ENCODE data around the gene VPS18.

The VPS18 gene

DNA sequence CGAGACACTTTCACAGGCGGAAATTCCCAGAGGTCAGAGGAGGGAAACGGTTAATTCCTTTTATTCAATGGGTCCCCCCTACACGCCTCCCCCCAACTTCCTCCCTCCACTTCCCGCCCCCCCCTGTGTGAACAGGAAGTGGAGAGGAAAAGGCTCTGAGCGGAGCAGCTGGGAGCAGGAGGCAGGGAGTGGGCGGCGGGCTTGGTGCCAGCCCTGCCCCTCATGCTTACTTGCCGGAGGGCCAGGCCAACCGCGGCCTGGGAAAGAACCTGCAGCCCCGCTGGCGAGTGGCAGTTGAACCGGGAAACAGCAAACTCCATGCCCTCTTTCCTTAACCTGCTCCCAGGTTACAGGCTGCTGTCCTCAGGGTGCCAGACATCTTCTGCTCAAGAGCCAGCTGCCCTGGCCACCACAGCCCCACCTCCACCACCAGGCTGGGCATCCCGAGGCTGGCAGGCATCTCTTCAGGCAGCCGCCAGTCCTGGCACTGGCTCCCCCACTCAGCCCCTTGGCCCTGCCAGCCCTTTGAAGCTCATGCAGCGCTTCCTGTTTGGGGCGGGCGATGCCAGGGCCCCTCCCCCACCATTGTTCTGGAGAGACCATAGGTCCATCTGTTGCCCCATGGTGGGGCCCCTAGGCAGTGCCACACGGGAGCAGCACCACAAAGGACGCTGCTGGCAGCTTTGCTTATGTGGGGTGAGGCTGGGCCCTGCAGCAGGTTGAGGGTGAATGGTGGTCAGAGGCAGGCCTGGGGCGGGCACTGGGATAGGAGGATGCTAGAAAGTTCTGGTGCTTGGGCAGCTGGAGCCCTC, 12.9 kb downstream of the VPS18 start:
- TF ChIP-seq MYC (IDR thresholded peaks at IDR 0.05; ENCODE audit: low read depth, low read length) (no peak), POLR2A (IDR thresholded peaks at IDR 0.05; ENCODE audit: extremely low read depth, insufficient read length) (no peak), CTCF (IDR thresholded peaks at IDR 0.05; ENCODE audit: low read depth, low read length) (no peak)
- TF ChIP-seq, protein P1, sequence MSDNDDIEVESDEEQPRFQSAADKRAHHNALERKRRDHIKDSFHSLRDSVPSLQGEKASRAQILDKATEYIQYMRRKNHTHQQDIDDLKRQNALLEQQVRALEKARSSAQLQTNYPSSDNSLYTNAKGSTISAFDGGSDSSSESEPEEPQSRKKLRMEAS (IDR thresholded peaks at IDR 0.05; ENCODE audit: low read depth, low read length), result no peak
- no peak overlapping the region for H3K4me3 ChIP-seq (ENCODE audit: low read depth, low read length)

DNA sequence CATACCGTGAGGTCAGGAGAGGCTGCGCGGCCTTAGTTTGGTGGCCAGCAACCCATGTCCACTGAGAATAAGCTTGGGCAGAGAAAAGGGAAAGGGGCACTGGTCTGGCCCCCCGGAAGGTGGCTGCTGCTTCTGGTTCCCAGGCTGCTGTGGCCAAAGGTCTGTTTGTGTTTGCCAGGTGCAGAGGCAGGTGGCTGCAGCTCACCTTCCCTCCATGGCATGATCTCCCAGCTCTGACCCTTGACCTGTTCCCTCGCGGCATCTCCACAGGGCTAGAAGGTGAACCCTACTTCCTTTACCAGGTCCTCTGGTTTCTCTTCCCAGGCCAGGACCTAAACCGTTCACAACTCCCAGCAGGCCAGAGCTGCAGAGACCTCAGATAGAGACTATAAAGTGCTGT, 13.8 kb downstream of the VPS18 start:
- no peak overlapping the region for H3K4me3 ChIP-seq (ENCODE audit: low read depth, low read length)
- no peak for TF ChIP-seq POLR2A (IDR thresholded peaks at IDR 0.05; ENCODE audit: extremely low read depth, insufficient read length)
- no peak for TF ChIP-seq CTCF (IDR thresholded peaks at IDR 0.05; ENCODE audit: low read depth, low read length)
- TF ChIP-seq MYC (IDR thresholded peaks at IDR 0.05; ENCODE audit: low read depth, low read length), result no peak
- TF ChIP-seq, protein P1 (IDR thresholded peaks at IDR 0.05; ENCODE audit: low read depth, low read length), result no peak
- DNase-seq (ENCODE audit: low read depth), result no peak

More for the DNA sequence above, 12.9 kb downstream of the VPS18 start:
- no peak for DNase-seq (ENCODE audit: low read depth)

DNA sequence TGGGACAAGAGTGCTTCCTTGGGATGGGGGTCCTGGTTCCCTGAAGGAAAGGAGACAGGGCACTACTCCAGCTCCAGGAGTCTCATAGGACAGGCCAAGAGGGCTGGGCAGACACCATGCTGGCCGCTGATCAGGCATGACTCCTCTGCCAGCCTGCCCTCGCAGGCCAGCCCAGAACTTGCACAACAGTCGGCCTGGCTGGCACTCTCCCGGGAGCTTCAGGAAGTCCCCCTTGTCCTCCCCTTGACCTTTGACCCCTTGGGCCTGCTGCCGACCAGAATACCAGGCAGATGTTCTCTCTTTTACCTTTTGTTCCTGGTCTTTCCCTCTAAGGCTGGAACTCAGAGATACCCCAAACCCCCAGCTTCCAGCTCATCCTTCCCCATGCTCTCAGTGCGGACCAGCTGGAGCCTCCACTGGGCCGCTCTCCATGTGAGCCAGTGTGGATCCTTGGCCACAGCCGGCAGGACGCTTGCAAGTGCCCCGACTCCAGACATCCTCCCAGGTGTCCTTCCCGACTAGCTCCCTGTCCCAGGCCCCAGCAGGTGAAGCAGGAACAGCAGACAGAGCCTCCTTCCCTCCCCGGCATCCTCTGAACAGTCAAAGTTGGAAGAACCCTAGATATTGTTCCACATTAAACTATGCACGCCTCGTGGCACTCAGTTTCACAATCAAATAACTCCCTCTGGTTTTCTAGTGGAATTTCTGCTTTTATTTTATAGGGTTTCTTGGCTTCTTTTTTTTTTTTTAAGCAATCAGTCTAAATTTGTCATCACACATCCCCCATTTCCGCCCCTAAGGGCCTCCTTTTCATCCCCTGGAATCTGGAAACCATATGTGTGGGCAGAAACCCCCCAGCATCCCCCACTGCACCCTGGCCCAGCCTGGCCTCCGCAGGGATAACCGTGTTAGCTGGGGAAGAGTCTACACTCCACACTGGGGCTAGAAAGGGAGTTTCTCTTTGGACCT, 15.7 kb downstream of the VPS18 start:
- H3K4me3 ChIP-seq (ENCODE audit: low read depth, low read length), result no peak overlapping the region
- TF ChIP-seq, protein P1 (IDR thresholded peaks at IDR 0.05; ENCODE audit: low read depth, low read length), result peak; percentile 53
- TF ChIP-seq POLR2A (IDR thresholded peaks at IDR 0.05; ENCODE audit: extremely low read depth, insufficient read length) (no peak), MYC (IDR thresholded peaks at IDR 0.05; ENCODE audit: low read depth, low read length) (peak; percentile 69; the same call in 1 of the 2 replicates)
- peak; percentile 80 for DNase-seq (ENCODE audit: low read depth)

GRCh38 chr15:40911141-40911540, 16.9 kb downstream of the VPS18 start:
- no peak overlapping the region for H3K4me3 ChIP-seq (ENCODE audit: low read depth, low read length)
- no peak for TF ChIP-seq MYC (IDR thresholded peaks at IDR 0.05; ENCODE audit: low read depth, low read length)
- no peak for TF ChIP-seq POLR2A (IDR thresholded peaks at IDR 0.05; ENCODE audit: extremely low read depth, insufficient read length)
- no peak for TF ChIP-seq CTCF (IDR thresholded peaks at IDR 0.05; ENCODE audit: low read depth, low read length)
- TF ChIP-seq, protein P1 (IDR thresholded peaks at IDR 0.05; ENCODE audit: low read depth, low read length), result no peak
- peak; percentile 51 for DNase-seq (ENCODE audit: low read depth)

GRCh38 chr15:40911693-40912092, 17.4 kb downstream of the VPS18 start:
- no peak for TF ChIP-seq POLR2A (IDR thresholded peaks at IDR 0.05; ENCODE audit: extremely low read depth, insufficient read length)
- no peak for TF ChIP-seq CTCF (IDR thresholded peaks at IDR 0.05; ENCODE audit: low read depth, low read length)
- TF ChIP-seq, protein P1 (IDR thresholded peaks at IDR 0.05; ENCODE audit: low read depth, low read length), result no peak
- no peak for TF ChIP-seq MYC (IDR thresholded peaks at IDR 0.05; ENCODE audit: low read depth, low read length)
- no peak for DNase-seq (ENCODE audit: low read depth)
- H3K4me3 ChIP-seq (ENCODE audit: low read depth, low read length), result no peak overlapping the region
